ENCODE measurements around the gene SAXO2.
"Not testable (repeated sequence)": the region's sequence is repeated elsewhere in the genome, so short reads cannot be mapped to it uniquely, and the experiment has no call there.

The SAXO2 gene

GRCh38 chr15:82262422-82263026, at the start of gene SAXO2, which contains the start of gene EFL1:
Gene SAXO2, plus strand, starts transcription at chr15:82262818. Its CDS starts 62 bp downstream, at chr15:82262880.
Gene EFL1, minus strand, starts transcription at chr15:82262734. Its CDS starts 956 bp downstream, at chr15:82261778.
- DNase-seq (ENCODE audit: low spot score) = peak; percentile 94

- not testable (repeated sequence) for DNase-seq (ENCODE audit: low spot score)
These were observed 46.5 kb upstream of the SAXO2 start for GRCh38 chr15:82216092-82216491.

GRCh38 chr15:82221535-82221934, 41.1 kb upstream of the SAXO2 start:
- DNase-seq (ENCODE audit: low spot score) = not testable (repeated sequence)

GRCh38 chr15:82228750-82229149, 33.9 kb upstream of the SAXO2 start:
- no peak for DNase-seq (ENCODE audit: low spot score)

GRCh38 chr15:82231233-82231632, 31.4 kb upstream of the SAXO2 start:
- no peak for DNase-seq (ENCODE audit: low spot score)

- DNase-seq (ENCODE audit: low spot score) = no peak
These were observed 30.8 kb upstream of the SAXO2 start for GRCh38 chr15:82231842-82232241.

- not testable (repeated sequence) for DNase-seq (ENCODE audit: low spot score)
These were observed 24.6 kb upstream of the SAXO2 start for GRCh38 chr15:82237944-82238534.

GRCh38 chr15:82239685-82240391, 22.8 kb upstream of the SAXO2 start:
- DNase-seq (ENCODE audit: low spot score) = peak; percentile 18

GRCh38 chr15:82241836-82242499, 20.6 kb upstream of the SAXO2 start:
- not testable (repeated sequence) for DNase-seq (ENCODE audit: low spot score)

GRCh38 chr15:82243644-82244043, 19.0 kb upstream of the SAXO2 start:
- not testable (repeated sequence) for DNase-seq (ENCODE audit: low spot score)

- DNase-seq (ENCODE audit: low spot score) = not testable (repeated sequence)
These were observed 16.7 kb upstream of the SAXO2 start for GRCh38 chr15:82245956-82246355.

- not testable (repeated sequence) for DNase-seq (ENCODE audit: low spot score)
These were observed 14.4 kb upstream of the SAXO2 start for GRCh38 chr15:82248261-82248660.

GRCh38 chr15:82261566-82262421, 824 bp upstream of the SAXO2 start:
- peak; percentile 56 for DNase-seq (ENCODE audit: low spot score)

- peak; percentile 51 for DNase-seq (ENCODE audit: low spot score)
These were observed 732 bp downstream of the SAXO2 start for GRCh38 chr15:82263350-82263749.

GRCh38 chr15:82267137-82267536, 4.5 kb downstream of the SAXO2 start:
- not testable (repeated sequence) for DNase-seq (ENCODE audit: low spot score)

GRCh38 chr15:82268454-82268853, 5.8 kb downstream of the SAXO2 start:
- DNase-seq (ENCODE audit: low spot score) = not testable (repeated sequence)

GRCh38 chr15:82272154-82272553, 9.5 kb downstream of the SAXO2 start:
- no peak for DNase-seq (ENCODE audit: low spot score)

- DNase-seq (ENCODE audit: low spot score) = no peak
These were observed 12.8 kb downstream of the SAXO2 start for GRCh38 chr15:82275410-82275809.

- DNase-seq (ENCODE audit: low spot score) = not testable (repeated sequence)
These were observed 18.7 kb downstream of the SAXO2 start for GRCh38 chr15:82281276-82281675.

- not testable (repeated sequence) for DNase-seq (ENCODE audit: low spot score)
These were observed 19.8 kb downstream of the SAXO2 start for GRCh38 chr15:82282386-82282785.

GRCh38 chr15:82284381-82284780, 21.8 kb downstream of the SAXO2 start:
- DNase-seq (ENCODE audit: low spot score) = not testable (repeated sequence)
